Transverse colon (tissue), 4 donors: ENCODE measurements around the gene HBG1.

Source experiments
- POLR2AphosphoS5 ChIP-seq, 3 donors: sonication (generic); formaldehyde crosslinking; IDR thresholded peaks; one replicate each; pipeline ENCODE4 v1.6.1; 2016; ENCODE audit warnings: antibody characterized with exemption in 3 of 3
- TF ChIP-seq, protein P1 (sequence below), 5 experiments: fragments of 200-600 bp in 3 of 5; fragments of 450-650 bp in 2 of 5; sonication (generic) in 3 of 5; IDR thresholded peaks; 1 replicate in 2 of 5; 2 replicates in 3 of 5; pipeline ENCODE4 v1.5.1; 2016 to 2017; ENCODE audit warnings: antibody characterized with exemption in 5 of 5, inconsistent platforms in 3 of 5, mild to moderate bottlenecking in 2 of 5, moderate library complexity in 1 of 5

DNA sequence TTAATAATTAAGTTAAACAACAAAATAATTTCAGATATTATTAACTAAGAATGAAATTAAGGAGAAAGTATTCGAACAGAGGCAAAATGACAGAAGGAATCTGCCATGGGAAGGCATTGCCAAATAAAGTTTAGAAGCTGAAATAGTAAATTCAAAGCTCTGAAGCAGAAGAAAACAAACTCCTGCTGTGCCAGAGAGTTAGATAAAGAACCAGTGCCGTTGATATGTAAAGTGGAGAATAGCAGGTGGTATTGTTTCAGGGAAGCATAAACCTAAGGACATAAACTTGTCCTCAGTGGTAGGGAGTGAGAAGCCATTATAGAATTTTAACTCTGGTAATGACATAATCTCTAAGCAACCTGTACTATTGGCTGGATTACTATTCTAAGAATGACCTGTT, 7.6 kb upstream of the HBG1 start:
- TF ChIP-seq POLR2AphosphoS5 (IDR thresholded peaks at IDR 0.05) = no peak
- TF ChIP-seq, protein P1, sequence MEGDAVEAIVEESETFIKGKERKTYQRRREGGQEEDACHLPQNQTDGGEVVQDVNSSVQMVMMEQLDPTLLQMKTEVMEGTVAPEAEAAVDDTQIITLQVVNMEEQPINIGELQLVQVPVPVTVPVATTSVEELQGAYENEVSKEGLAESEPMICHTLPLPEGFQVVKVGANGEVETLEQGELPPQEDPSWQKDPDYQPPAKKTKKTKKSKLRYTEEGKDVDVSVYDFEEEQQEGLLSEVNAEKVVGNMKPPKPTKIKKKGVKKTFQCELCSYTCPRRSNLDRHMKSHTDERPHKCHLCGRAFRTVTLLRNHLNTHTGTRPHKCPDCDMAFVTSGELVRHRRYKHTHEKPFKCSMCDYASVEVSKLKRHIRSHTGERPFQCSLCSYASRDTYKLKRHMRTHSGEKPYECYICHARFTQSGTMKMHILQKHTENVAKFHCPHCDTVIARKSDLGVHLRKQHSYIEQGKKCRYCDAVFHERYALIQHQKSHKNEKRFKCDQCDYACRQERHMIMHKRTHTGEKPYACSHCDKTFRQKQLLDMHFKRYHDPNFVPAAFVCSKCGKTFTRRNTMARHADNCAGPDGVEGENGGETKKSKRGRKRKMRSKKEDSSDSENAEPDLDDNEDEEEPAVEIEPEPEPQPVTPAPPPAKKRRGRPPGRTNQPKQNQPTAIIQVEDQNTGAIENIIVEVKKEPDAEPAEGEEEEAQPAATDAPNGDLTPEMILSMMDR (IDR thresholded peaks at IDR 0.05) = no peak
